Measurements from ENCODE around the gene PERCC1.

The PERCC1 gene

DNA sequence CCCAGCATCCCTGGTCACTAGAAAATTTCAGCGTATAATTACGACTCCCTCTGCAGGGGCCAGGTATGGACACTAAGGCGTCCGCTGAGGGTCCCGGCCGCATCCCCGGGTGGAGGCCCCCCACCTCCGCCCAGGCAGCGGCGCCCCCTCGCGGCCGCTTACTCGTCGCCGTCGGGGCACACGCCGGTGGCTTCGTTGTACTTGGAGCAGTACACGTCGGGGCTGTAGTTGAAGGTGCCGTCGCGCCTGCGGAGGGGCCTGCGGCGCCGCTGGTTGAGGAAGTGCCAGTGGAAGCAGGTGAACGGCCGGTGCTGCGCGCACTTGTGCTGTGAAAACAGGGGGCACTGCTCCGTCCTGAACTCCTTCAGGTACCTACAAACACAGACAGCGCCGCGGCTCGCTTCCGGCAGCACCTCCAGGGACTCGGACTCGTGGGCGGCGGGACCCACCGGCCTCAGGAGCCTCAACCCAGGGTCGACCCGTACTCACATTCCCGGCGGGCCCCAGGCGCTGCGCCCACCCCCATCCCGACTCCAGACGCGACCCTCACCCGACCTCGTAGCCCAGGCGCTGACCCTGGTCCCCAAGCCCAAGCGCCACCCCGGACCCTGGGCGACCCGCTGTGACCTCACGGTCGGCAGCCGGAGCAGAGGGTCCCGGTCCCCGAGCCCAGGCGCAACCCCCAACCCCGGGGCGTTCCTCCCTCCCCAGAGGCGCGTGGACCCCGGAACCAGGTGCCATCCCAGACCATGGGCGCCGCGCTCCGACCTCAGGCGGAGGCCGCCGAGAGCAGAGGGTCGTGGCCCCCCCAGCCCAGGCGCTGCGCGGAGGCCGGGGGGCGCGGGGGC is 17.0 kb upstream of the PERCC1 start:
- DNase-seq, result peak; percentile 41

DNA sequence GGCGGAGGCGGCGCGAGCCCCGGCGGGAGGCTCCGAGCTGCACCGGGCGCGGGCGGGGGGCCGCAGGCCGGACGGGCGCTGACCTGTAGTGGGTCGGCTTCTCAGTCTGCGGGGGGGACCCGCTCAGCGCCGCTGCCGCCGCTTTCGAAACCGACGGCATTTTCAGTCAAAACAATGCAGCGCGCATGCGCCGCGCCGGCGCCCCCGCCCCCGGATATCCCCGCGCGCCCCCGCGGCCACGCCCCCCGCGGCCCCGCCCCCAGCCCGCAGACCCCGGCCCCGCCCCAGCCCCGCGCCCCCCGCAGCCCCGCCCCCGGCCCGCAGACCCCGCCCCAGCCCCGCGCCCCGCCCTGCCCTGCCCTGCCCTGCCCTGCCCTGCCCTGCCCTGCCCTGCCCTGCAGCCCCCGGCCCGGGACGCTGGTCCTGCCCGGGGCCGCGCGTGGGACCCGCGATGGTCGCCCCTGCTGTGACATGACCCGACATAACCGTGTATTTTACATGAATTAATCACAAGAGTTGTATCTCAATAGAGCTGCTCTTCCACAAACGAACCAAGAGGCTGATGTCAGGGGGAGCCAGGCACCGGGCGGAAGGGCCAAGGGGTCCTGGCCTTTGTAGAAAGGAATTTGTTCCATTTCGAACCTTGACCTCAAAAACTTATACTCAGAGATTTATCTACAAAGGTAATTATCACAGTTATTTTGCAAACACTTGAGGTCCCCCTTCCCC is 16.2 kb upstream of the PERCC1 start, which contains the start of gene UNKL:
Gene UNKL (minus strand): TSS at position 173 of the 729 bp plus-strand sequence. CDS start 13 bp downstream, at position 160.
- DNase-seq, result peak; percentile 28

- no peak for DNase-seq
Measured at GRCh38 chr16:1416521-1416941, 14.3 kb upstream of the PERCC1 start.

DNA sequence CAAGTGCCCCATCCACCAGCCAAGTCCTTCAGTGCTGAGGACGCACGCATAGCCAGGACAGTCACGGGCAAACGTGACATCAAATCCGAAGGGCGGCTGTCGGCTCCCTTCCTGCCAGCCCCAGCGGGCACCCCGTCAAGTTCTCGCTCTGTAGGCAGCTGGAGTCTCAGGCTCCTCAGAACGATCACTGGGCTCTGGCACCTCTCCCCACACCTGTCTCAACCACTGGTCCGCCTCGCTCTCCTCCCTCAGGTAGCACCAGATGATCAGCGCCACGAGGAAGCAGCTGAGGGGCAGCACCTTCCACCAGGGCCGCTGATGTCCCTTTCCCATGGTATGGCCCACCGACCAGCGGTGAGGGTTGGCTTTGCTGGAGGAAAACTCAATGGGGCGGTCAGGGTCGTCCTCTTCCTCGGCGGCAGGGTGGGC is 10.8 kb upstream of the PERCC1 start:
- DNase-seq, result no peak

GRCh38 chr16:1422076-1422475 is 8.8 kb upstream of the PERCC1 start:
- DNase-seq, result no peak

- DNase-seq, result no peak
Measured at GRCh38 chr16:1424028-1424427, 6.8 kb upstream of the PERCC1 start.

DNA sequence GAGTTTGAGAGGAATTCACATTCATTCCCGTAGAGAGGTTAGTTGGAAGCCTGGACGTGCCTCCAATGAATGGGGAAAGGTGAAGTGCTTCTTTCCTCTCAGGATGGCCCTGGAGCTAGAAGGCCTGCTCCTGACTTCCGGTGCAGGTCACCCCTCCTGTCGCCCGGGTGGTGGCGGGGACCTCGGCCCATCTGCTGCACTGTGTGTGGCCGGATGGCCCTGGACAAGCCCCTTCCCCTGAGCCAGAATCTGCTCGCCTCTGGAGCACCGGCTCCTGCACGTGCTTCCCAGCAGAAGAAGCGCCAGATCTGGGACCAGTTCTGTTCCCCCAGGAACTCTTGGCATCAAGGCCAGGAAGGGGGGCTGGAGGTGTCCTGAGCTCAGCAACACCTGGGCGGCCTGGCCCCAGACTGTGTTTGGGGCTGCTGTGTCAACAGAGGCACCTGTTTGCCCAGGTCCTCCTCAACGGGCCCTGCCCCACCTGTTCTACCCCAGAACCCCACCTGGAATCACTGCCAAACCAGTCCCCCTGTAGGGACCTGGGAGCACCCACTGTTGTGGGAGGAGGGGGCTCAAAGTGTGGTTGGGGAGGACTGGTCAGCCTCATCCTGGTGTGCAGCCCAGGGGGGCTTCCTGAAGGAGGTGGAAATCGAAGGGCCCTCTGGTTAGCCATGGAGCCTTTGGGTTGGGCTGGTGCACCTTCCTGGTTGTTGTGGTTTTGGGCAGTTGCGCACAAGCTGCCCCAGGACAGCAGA is 5.1 kb upstream of the PERCC1 start:
- no peak for DNase-seq

DNA sequence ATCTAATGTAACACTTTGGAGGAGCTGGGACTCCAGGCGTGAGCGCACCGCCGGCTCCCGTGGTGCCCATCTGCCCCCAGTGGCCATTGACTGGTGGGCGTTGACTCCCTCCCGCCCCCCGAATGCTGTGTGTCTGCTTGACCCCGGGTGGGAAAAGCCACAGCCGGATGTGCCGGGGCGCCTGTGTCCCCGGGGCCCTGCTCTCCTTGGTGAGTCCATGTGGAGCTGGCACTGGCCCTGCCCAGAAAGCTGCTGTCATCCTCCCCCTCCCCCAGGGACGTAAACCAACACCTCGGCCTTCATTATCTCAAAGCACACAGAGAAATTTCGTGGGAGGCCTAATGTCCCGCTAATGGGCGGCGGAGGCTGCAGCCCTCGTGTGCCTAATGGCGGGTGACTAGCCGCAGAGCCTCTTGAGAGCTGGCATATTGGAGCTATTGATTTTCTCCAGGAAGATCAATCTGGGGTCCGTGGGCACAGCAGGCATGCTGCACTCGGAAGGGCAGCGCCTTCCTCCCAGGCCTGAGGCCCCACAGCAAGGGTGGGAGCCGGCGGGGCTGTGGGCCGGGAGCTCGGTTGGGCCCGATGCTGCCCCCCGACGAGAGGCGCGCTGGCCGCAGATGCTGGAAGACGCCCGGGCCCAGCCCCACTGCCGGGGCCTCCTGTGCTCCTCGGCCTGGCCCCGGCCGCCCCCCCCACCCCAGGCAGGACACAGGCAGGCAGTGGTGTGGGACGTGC is 4.0 kb upstream of the PERCC1 start:
- DNase-seq, result no peak

- no peak for DNase-seq
Measured at GRCh38 chr16:1427473-1428461, 3.1 kb upstream of the PERCC1 start.

DNA sequence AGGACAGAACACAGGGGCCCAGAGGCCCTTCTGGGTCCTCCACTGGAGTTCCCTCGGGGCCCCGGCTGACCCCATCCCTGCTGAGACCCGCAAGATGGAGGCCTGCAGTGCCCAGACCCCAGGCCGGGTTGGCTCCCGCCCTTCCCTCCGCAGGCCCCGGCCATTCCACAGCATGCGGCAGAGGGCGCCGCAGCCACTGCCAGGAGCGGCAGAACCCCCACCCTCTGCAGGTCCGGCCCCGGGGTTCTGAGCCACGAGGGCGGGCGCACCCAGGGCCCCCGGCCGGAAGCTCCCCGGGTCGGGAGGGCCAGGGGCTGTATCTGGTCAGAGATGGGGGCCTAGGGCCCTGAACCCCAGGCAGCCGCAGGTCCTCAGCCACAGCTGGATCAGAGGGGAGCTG is 2.4 kb upstream of the PERCC1 start:
- no peak for DNase-seq

DNA sequence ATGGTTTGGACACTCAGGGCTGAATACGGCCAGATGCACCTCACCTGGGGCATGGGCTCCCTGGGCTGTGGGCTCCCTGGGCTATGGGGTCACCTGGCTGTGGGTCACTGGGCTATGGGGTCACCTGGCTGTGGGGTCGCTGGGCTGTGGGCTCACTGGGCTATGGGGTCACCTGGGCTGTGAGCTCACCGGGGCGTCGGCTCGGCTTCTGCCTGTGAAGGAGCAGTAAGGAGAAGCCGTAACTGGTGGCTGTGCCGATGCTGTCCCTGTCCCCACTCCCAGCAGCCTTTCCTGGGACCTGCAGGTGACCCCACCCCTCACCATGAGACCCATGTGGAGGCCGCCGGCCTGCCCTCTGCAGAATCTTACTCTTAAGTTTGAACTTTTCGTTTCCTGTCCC is 1.9 kb upstream of the PERCC1 start:
- DNase-seq, result no peak

- no peak for DNase-seq
Measured at GRCh38 chr16:1429631-1430030, 1.2 kb upstream of the PERCC1 start.

GRCh38 chr16:1430214-1430758 is 592 bp upstream of the PERCC1 start:
- DNase-seq, result no peak

GRCh38 chr16:1431497-1432270 is 806 bp downstream of the PERCC1 start:
- no peak for DNase-seq

DNA sequence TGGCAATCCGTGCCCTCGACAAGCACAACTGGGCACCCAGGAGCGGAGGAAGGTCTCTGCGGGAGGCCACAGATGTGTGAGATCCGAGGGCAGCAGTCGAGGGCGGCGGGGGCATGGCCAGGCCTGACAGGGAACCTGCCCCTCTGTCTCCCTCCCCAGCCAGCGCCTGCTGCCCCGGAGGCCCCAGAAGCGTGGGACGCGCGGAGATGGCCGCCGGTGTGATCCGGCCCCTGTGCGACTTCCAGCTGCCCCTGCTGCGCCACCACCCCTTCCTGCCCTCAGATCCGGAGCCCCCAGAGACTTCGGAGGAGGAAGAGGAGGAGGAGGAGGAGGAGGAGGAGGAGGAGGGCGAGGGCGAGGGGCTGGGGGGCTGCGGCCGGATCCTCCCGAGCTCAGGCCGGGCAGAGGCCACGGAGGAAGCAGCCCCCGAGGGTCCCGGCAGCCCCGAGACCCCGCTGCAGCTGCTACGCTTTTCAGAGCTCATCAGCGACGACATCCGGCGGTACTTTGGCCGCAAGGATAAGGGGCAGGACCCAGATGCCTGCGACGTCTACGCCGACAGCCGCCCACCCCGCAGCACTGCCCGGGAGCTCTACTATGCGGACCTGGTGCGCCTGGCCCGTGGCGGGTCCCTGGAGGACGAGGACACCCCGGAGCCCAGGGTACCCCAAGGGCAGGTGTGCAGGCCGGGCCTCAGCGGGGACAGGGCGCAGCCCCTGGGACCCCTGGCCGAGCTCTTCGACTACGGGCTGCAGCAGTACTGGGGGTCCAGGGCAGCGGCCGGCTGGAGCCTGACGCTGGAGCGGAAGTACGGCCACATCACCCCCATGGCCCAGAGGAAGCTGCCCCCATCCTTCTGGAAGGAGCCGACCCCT is 1.7 kb downstream of the PERCC1 start:
- DNase-seq, result no peak

DNA sequence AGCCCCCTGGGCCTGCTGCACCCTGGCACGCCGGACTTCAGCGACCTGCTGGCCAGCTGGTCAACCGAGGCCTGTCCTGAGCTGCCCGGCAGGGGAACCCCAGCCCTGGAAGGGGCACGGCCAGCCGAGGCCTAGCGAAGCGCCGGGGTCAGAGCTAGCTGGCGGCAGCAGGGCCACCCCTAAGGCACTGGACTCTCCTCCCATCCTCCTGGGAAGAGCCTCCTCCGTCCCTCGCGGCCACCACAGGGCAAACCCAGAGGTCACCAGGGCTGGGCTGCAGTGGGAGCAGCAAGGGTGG is 2.3 kb downstream of the PERCC1 start:
- no peak for DNase-seq

- no peak for DNase-seq
Measured at GRCh38 chr16:1433756-1434155, 2.9 kb downstream of the PERCC1 start.

DNA sequence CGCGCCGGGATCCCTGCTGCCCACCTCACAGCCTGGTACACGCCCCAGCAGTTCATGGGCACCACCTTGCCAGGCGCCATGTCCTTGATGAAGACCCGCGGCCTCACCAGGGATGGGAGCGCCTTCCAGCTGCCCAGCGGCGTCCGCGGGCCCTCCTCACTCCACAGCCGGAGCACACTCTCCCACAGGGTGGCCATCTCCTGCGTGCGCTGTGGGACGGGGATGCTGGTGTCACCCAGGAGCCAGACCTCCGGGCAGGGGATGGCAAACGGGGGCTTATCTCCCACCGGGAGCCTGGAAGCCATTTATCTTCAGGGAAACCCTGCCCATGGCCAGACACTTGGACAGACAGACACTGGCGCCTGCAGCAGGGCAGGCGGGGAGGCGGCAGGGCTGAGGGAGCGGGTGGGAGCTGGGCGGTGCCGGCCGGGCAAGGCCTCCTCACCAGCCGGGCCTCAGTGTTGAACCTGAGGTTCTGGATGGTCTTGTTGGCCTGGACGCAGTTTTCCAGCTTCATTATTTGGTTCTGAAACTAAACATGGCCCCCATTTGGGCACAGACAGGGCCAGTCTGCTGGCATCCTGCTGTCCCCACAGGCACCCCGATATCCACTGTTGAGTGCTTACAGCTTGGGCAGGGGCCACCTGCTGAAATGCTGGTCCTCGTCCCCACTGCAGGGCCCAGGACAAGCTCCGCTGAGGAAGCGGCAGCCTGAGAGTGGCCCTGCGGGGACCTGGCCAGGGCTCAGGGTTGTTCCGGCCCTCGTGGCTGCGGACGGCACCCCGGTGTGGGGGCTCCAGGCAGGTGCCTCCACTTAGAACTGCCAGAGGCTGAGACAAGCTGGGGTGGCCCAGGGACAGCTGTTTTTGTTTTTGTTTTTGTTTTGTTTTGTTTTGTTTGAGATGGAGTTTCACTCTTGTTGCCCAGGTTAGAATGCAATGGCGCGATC is 4.0 kb downstream of the PERCC1 start:
- no peak for DNase-seq

All from NCI-H2227 treated with DMSO at 0.1 percent for 48 hours (cell line).